Fibroblast of upper back skin (primary cell): ENCODE data around the gene EPHB2.

Source experiments
- DNase-seq: peaks from one replicate; pipeline ENCODE4 v3.0.0-alpha.2; 2013

EPHB2 gene

GRCh38 chr1:22959545-22960360 is 249.1 kb downstream of the EPHB2 start:
- no peak for DNase-seq

- DNase-seq, result no peak
These were observed 251.9 kb downstream of the EPHB2 start for GRCh38 chr1:22962558-22962957.

DNA sequence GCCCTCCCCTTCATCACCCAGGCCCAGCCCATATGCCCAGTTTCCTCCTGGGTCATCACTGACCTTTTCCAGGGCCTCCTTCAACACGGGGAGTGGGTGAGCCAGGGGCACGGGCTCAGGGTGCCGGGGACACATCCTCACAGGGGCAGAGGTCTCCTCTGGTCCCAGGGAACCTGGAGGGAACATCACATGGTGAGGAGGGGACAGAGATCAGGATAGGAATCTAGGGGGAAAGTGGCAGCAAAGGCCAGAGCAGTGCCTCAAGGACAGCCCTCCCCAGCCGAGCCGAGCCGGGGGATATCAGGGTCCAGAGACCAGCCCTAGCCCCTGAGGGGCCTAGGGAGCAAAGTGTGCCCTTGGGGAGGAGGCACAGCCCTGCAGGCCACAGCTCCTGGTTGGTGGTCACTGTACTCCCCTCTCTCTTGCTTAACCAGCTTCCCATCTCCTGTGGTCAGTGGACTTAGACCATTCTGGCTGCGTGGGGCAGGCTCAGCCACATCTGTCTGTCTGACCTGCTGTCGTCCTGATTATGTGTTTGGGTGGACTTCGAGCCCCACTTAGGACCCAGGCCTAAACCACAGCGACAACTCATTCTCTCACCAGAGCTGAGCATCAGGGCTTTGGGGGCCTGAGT is 252.5 kb downstream of the EPHB2 start:
- no peak for DNase-seq

GRCh38 chr1:22966309-22966708 is 255.7 kb downstream of the EPHB2 start:
- no peak for DNase-seq

DNA sequence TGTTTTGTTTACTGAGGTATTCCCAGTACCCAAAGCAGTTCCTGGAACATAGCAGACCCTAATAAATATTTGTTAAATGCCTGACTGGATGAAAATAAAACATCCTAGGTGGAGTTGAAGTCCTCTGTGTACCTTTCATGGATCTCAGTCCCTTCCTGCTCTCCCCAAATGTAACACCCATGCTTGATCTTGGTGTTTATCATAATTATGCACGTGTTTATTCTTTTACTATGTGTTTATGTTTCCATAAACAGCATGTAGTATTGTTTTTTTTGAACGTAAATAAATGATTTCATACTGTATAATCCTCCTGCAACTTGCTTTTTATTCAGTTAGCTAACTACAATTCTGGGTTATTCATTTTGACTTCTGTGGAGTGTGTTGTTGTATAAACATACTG is 257.2 kb downstream of the EPHB2 start:
- DNase-seq, result no peak

GRCh38 chr1:22969304-22969709 is 258.7 kb downstream of the EPHB2 start:
- DNase-seq, result peak; percentile 68

DNA sequence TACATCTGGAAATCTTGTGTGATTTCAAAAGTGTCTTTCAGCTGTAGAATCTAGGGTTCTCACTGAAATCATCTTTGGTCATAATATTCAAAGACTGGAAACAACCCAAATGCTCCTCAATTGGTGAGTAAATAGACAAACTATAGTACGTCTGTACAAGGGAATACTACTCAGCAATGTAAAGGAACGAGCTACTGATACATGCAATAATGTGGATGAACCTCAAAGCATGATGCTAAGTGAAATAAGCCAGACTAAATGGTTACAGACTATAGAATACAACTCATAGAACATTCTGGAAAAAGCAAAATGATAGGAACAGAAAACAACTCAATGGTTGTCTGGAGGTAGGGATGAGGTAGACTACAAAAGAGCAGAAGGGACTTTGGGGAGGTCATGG is 259.5 kb downstream of the EPHB2 start:
- DNase-seq, result no peak
